HepG2 (cell line): ENCODE data around the gene CCDC88A. TPM values are rescaled to one million over a fixed set of nuclear protein-coding genes. Genes with fewer than 3 reads are reported as not detected.

Experiments
- DMTF1 ChIP-seq: sonication (generic); formaldehyde crosslinking; IDR thresholded peaks from 2 replicates; pipeline ENCODE4 v1.4.0; 2020; ENCODE audit warnings: mild to moderate bottlenecking, missing genetic modification reagents
- FOXA1 ChIP-seq, 2 experiments: fragments of 450-650 bp in 1 of 2; sonication (generic) in 1 of 2; formaldehyde crosslinking in 1 of 2; IDR thresholded peaks; 2 replicates each; pipeline versions ENCODE4 v1.4.0 to v1.6.1; 2016 to 2020; ENCODE audit warnings: missing genetic modification reagents in 1 of 2
- KIAA2018 ChIP-seq: sonication (generic); formaldehyde crosslinking; IDR thresholded peaks from 2 replicates; pipeline ENCODE4 v1.5.0; 2020; ENCODE audit warnings: mild to moderate bottlenecking, missing genetic modification reagents, borderline replicate concordance
- MEF2D ChIP-seq: sonication (generic); formaldehyde crosslinking; IDR thresholded peaks from 2 replicates; pipeline ENCODE4 v1.5.1; 2020; ENCODE audit warnings: mild to moderate bottlenecking, missing genetic modification reagents
- MNT ChIP-seq: fragments of 450-650 bp; IDR thresholded peaks from 2 replicates; pipeline ENCODE4 v1.6.1; 2016
- RFX3 ChIP-seq: IDR thresholded peaks from 2 replicates; pipeline ENCODE4 v1.6.1; 2016; ENCODE audit warnings: missing biosample characterization, missing genetic modification reagents
- ZFP41 ChIP-seq: sonication (generic); formaldehyde crosslinking; IDR thresholded peaks from 2 replicates; pipeline ENCODE4 v1.4.0; 2020; ENCODE audit warnings: mild to moderate bottlenecking, missing genetic modification reagents, borderline replicate concordance
- ZNF280D ChIP-seq: sonication (generic); formaldehyde crosslinking; IDR thresholded peaks from 2 replicates; pipeline ENCODE4 v1.5.1; 2020; ENCODE audit warnings: mild to moderate bottlenecking, missing genetic modification reagents
- ZNF816 ChIP-seq: sonication (generic); formaldehyde crosslinking; IDR thresholded peaks from 2 replicates; pipeline ENCODE4 v1.8.0; 2022; ENCODE audit warnings: missing genetic modification reagents, mild to moderate bottlenecking, borderline replicate concordance
- ZSCAN29 ChIP-seq: sonication (generic); formaldehyde crosslinking; conservative IDR thresholded peaks from 2 replicates; pipeline ENCODE4 v1.4.0; 2020; ENCODE audit warnings: mild to moderate bottlenecking, missing genetic modification reagents
- polyA plus RNA-seq, 8 experiments: library from polyadenylated mRNA; depleted of rRNA in 3 of 8; stranded (reverse) in 7 of 8; unstranded in 1 of 8; fragments of >200 nt; fragmentation: Illumina TruSeq in 4 of 8; extraction: Trizol in 4 of 8; gene quantifications; 2 replicates each; pipeline versions ENCODE4 v1.2.1 to v1.2.3, GENCODE V29; 2011 to 2016; ENCODE audit warnings: low read depth in 4 of 8, missing spikeins in 1 of 8, mixed read lengths in 1 of 8; ENCODE audit not compliant: insufficient read depth in 1 of 8
- total RNA-seq, 5 experiments: library from RNA; depleted of rRNA; stranded (reverse); fragments of >200 nt; fragmentation: Illumina TruSeq; extraction: Trizol; gene quantifications; 2 replicates each; pipeline ENCODE4 v1.2.3, GENCODE V29; 2016; ENCODE audit warnings: low read depth in 1 of 5

CCDC88A gene
- total and polyA plus RNA-seq, 2 of the 13 experiments (the other 11 are each of a cell fraction or from before 2014, with no cell fraction given) = 43.2 to 84.1 TPM

- TF ChIP-seq ZNF816 (CRISPR knock-in tag) (no peak; the same call in none of the 2 replicates), ZFP41 (peak; percentile 52; the same call in 1 of the 2 replicates), KIAA2018 (peak; percentile 91; the same call in 1 of the 2 replicates), DMTF1 (CRISPR knock-in tag) (0 out of 2 replicates have a peak, but pooled peaks have one; percentile 40), FOXA1 (IDR thresholded peaks at IDR 0.05) (no peak), FOXA1 (CRISPR knock-in tag; IDR thresholded peaks at IDR 0.05) (peak; percentile 63), ZSCAN29 (CRISPR knock-in tag) (peak; percentile 90), ZNF280D (peak; percentile 98), MEF2D (CRISPR knock-in tag) (peak; percentile 88), RFX3 (CRISPR knock-in tag) (no peak), MNT (no peak)
Observed at GRCh38 chr2:55282110-55282917, 137.3 kb downstream of the CCDC88A start (continued).
